Loucy (cell line): ENCODE measurements around the gene HOXD12.

Source experiments
- H2AFZ ChIP-seq: fragments of 200-600 bp; sonication (generic); 2 replicates; pipeline ENCODE4 v1.6.0; 2016; ENCODE audit warnings: antibody characterized with exemption, mild to moderate bottlenecking, low read length, moderate library complexity
- H3F3A ChIP-seq: fragments of 200-600 bp; 2 replicates; pipeline ENCODE4 v1.6.0; 2016; ENCODE audit warnings: antibody characterized with exemption, low read depth, mild to moderate bottlenecking
- H3K27me3 ChIP-seq: fragments of 200-600 bp; sonication (generic); 2 replicates; pipeline ENCODE4 v1.6.1; 2014; ENCODE audit warnings: low read length, mild to moderate bottlenecking; ENCODE audit not compliant: insufficient read depth, poor library complexity, severe bottlenecking
- H3K36me3 ChIP-seq: fragments of 200-600 bp; sonication (generic); 2 replicates; pipeline ENCODE4 v1.6.1; 2016; ENCODE audit warnings: low read length; ENCODE audit not compliant: insufficient read depth
- H3K4me1 ChIP-seq: fragments of 200-600 bp; sonication (generic); 2 replicates; pipeline ENCODE4 v1.5.1; 2014; ENCODE audit warnings: low read length, mild to moderate bottlenecking; ENCODE audit not compliant: insufficient read depth, poor library complexity, severe bottlenecking
- H3K4me2 ChIP-seq: fragments of 200-600 bp; sonication (generic); 2 replicates; pipeline ENCODE4 v1.6.0; 2014; ENCODE audit warnings: antibody characterized with exemption, low read length, low read depth, mild to moderate bottlenecking; ENCODE audit not compliant: poor library complexity, severe bottlenecking
- H3K4me3 ChIP-seq: fragments of 200-600 bp; sonication (generic); 2 replicates; pipeline ENCODE4 v1.5.1; 2014; ENCODE audit warnings: low read length, mild to moderate bottlenecking, mixed read lengths; ENCODE audit not compliant: poor library complexity, severe bottlenecking
- H3K79me2 ChIP-seq: fragments of 200-600 bp; sonication (generic); 2 replicates; pipeline ENCODE4 v1.6.1; 2014; ENCODE audit warnings: low read length; ENCODE audit not compliant: insufficient read depth
- H3K9ac ChIP-seq: fragments of 200-600 bp; sonication (generic); 2 replicates; pipeline ENCODE4 v1.6.0; 2014; ENCODE audit warnings: mild to moderate bottlenecking, low read depth, low read length, moderate library complexity; ENCODE audit not compliant: poor library complexity, severe bottlenecking
- H3K9me2 ChIP-seq: fragments of 200-600 bp; sonication (generic); replicated peaks from 2 replicates; pipeline ENCODE4 v1.6.1; 2016; ENCODE audit warnings: low read depth, low read length, mixed read lengths
- H3K9me3 ChIP-seq: fragments of 200-600 bp; sonication (generic); 2 replicates; pipeline ENCODE4 v1.6.1; 2014; ENCODE audit warnings: mild to moderate bottlenecking, antibody characterized with exemption, low read length, low read depth; ENCODE audit not compliant: insufficient read depth
- H4K20me1 ChIP-seq: fragments of 200-600 bp; sonication (generic); 2 replicates; pipeline ENCODE4 v1.6.0; 2014; ENCODE audit warnings: antibody characterized with exemption, low read length, mild to moderate bottlenecking; ENCODE audit not compliant: insufficient read depth, poor library complexity, severe bottlenecking
- EZH2phosphoT487 ChIP-seq: fragments of 200-600 bp; IDR thresholded peaks from 2 replicates; pipeline ENCODE4 v1.6.1; 2018; ENCODE audit warnings: antibody characterized with exemption, mild to moderate bottlenecking, moderate library complexity, borderline replicate concordance
- TF ChIP-seq, protein P1 (sequence below): fragments of 200-600 bp; sonication (generic); conservative IDR thresholded peaks from 2 replicates; pipeline ENCODE4 v1.5.1; 2014; ENCODE audit warnings: mild to moderate bottlenecking, antibody characterized with exemption, low read length

HOXD12 gene

DNA sequence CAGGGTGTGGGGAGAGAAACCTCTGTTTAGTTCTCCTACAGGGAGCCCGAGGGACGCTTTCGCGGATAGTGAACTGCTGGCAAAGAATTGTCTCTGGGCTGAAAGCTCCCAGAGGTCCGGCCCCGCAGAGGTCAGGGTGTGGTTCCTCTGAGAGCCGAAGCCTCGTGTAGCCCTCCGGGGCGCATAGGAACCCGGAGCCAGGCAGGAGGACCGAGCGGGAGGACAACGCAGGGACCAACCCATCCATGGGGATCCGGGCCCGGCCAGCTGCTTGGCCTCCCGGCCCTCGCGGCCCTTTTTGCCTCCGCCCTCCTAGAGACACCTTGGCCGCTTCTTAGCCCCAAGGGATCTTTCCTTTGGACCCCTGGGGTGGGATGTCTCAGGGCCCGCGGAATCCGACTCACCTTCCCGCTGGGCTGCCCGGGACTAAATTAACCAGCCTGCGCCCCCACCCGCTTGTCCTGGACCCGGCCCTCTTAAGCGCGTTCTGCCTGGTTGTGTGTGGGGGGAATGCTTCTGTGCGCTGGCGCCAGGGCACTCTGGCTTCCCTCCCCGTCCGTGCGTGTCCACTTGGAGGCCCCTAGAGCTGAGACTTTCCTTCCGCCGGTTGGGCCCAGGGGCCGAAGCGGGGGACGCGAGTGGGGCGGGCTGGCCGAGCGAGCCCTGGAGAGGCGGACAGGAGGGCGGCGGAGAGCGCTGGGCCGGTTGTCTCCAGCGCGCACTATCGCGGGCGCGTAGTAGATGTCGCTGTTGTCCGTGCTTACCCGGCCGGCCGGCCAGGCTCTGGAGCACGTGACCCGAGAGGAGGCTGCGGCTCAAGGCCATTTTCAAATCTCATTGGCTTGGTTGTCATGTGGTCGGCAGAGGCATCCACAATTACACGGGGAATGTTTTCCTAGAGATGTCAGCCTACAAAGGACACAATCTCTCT lies 16.6 kb downstream of the HOXD12 start, which contains the start of gene HOXD10:
Gene HOXD10 (plus strand): TSS at position 896 of the 931 bp plus-strand sequence. CDS start 56 bp downstream, outside the sequence.
- no peak within 1 kb of the TSS for H3K9ac ChIP-seq
- no peaks in the 10 kb centered on the region for H3K9me2 ChIP-seq
- H3K9me3 ChIP-seq: no peaks in the 10 kb centered on the region
- peaks cover 77% of the 10 kb centered on the region for H3K27me3 ChIP-seq
- H3K4me2 ChIP-seq: no peak within 1 kb of the TSS
- peaks cover 10% of the 10 kb centered on the region for H3K4me1 ChIP-seq
- no peak within 1 kb of the TSS for H3K4me3 ChIP-seq
- no peak for TF ChIP-seq EZH2phosphoT487
- TF ChIP-seq, protein P1, sequence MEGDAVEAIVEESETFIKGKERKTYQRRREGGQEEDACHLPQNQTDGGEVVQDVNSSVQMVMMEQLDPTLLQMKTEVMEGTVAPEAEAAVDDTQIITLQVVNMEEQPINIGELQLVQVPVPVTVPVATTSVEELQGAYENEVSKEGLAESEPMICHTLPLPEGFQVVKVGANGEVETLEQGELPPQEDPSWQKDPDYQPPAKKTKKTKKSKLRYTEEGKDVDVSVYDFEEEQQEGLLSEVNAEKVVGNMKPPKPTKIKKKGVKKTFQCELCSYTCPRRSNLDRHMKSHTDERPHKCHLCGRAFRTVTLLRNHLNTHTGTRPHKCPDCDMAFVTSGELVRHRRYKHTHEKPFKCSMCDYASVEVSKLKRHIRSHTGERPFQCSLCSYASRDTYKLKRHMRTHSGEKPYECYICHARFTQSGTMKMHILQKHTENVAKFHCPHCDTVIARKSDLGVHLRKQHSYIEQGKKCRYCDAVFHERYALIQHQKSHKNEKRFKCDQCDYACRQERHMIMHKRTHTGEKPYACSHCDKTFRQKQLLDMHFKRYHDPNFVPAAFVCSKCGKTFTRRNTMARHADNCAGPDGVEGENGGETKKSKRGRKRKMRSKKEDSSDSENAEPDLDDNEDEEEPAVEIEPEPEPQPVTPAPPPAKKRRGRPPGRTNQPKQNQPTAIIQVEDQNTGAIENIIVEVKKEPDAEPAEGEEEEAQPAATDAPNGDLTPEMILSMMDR: no peak
- H3F3A ChIP-seq: 0 out of 2 replicates have a peak, but pooled peaks cover 4% of the 10 kb centered on the region
- no peak within 1 kb of the TSS for H2AFZ ChIP-seq
- no peaks in the 10 kb centered on the region for H3K79me2 ChIP-seq
- H3K36me3 ChIP-seq: no peaks in the 10 kb centered on the region
- no peaks in the 10 kb centered on the region for H4K20me1 ChIP-seq

DNA sequence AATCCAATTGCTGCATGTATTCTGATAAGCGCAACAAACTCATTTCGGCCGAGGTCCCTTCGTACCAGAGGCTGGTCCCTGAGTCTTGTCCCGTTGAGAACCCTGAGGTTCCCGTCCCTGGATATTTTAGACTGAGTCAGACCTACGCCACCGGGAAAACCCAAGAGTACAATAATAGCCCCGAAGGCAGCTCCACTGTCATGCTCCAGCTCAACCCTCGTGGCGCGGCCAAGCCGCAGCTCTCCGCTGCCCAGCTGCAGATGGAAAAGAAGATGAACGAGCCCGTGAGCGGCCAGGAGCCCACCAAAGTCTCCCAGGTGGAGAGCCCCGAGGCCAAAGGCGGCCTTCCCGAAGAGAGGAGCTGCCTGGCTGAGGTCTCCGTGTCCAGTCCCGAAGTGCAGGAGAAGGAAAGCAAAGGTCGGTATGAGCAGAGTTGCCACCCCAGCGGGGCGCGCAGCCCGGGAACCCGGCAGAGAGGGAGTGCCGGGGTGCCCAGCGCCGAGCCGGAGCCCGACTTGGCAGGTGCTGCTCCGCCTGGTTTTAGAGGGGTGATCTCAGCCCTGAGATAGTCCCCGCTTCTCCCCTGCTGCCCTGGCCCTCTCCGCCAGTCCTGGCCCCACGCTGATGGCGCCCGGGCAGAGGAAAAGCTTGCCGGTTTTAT lies 17.7 kb downstream of the HOXD12 start:
- no peaks in the 10 kb centered on the region for H3K79me2 ChIP-seq
- no peaks in the 10 kb centered on the region for H3K9me2 ChIP-seq
- no peaks in the 10 kb centered on the region for H3K36me3 ChIP-seq
- no peaks in the 10 kb centered on the region for H3K9me3 ChIP-seq
- H2AFZ ChIP-seq: no peak overlapping the region
- H3K9ac ChIP-seq: no peak overlapping the region
- no peaks in the 10 kb centered on the region for H4K20me1 ChIP-seq
- no peak overlapping the region for H3K4me3 ChIP-seq
- peaks cover 10% of the 10 kb centered on the region for H3K4me1 ChIP-seq
- H3K4me2 ChIP-seq: no peak overlapping the region
- 0 out of 2 replicates have a peak, but pooled peaks cover 4% of the 10 kb centered on the region for H3F3A ChIP-seq
- peaks cover 72% of the 10 kb centered on the region for H3K27me3 ChIP-seq
- TF ChIP-seq EZH2phosphoT487: no peak

DNA sequence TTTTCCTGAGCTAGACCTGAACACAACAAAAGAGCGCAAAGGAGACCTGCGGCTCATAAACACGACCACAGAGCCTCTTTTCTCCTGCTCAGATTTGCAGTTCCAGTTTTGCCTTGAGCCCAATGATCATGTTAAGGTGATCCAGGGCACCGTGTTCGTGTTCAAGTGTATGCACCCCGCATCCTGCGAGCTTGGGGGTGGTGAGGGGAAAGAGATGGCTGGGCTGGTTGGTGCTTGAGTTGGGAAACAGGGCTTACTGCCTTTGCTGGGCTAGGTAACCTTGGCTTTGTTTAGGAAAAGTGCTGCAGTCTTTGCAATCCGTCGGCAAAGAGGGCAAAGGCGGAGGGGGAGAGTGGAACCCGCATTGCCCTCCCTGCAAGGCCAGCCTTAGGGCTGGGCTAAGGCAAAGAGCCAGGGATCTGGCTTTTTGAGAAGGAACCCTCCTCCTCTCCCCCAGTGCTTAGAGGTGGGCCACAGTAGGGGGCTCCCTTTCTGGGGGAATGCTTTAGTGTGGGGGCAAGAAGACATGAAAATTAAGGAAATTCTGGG lies 18.3 kb downstream of the HOXD12 start:
- Histone ChIP-seq H2AFZ (no peak overlapping the region), H3K79me2 (no peaks in the 10 kb centered on the region), H3K27me3 (peaks cover 66% of the 10 kb centered on the region)

More for the DNA sequence above, 18.3 kb downstream of the HOXD12 start:
- Histone ChIP-seq H3K9me2 (no peaks in the 10 kb centered on the region), H3F3A (0 out of 2 replicates have a peak, but pooled peaks cover 4% of the 10 kb centered on the region), H3K9ac (no peak overlapping the region), H3K4me1 (peaks cover 10% of the 10 kb centered on the region), H3K4me3 (no peak overlapping the region), H3K4me2 (no peak overlapping the region), H4K20me1 (no peaks in the 10 kb centered on the region), H3K36me3 (no peaks in the 10 kb centered on the region), H3K9me3 (no peaks in the 10 kb centered on the region)
- TF ChIP-seq, protein P1: no peak
- TF ChIP-seq EZH2phosphoT487: no peak
